RWPE2 (cell line): ENCODE measurements around the gene ABL2.

Experiments
- ATAC-seq: fragments of 200-7000 bp; cut with Tn5 transposase; 3 replicates; pipeline ENCODE4 v1.9.1; 2021; ENCODE audit warnings: low read depth
- DNase-seq: peaks from one replicate; pipeline ENCODE4 v3.0.0-alpha.2; 2020; ENCODE audit warnings: low spot score
- H3K27ac ChIP-seq: fragments of 450-650 bp; 2 replicates; pipeline ENCODE4 v1.5.1; 2017; ENCODE audit warnings: mild to moderate bottlenecking; ENCODE audit not compliant: poor library complexity, severe bottlenecking
- H3K27me3 ChIP-seq: fragments of 250-450 bp; sonication (Bioruptor Pico); 2 replicates; pipeline ENCODE4 v1.5.1; 2021; ENCODE audit warnings: mild to moderate bottlenecking, moderate library complexity; ENCODE audit not compliant: insufficient read depth, poor library complexity, severe bottlenecking
- H3K36me3 ChIP-seq: fragments of 250-450 bp; sonication (Bioruptor Pico); 2 replicates; pipeline ENCODE4 v1.5.1; 2020; ENCODE audit warnings: low read depth, mild to moderate bottlenecking, moderate library complexity
- H3K4me1 ChIP-seq: fragments of 250-450 bp; sonication (Bioruptor Pico); 2 replicates; pipeline ENCODE4 v1.5.1; 2021; ENCODE audit warnings: mild to moderate bottlenecking, moderate library complexity; ENCODE audit not compliant: insufficient read depth, poor library complexity, severe bottlenecking
- H3K4me3 ChIP-seq: fragments of 250-450 bp; sonication (Bioruptor Pico); 2 replicates; pipeline ENCODE4 v1.5.1; 2021; ENCODE audit warnings: mild to moderate bottlenecking, moderate library complexity; ENCODE audit not compliant: severe bottlenecking
- H3K9me3 ChIP-seq: fragments of 250-450 bp; sonication (Bioruptor Pico); 2 replicates; pipeline ENCODE4 v1.5.1; 2021; ENCODE audit warnings: mild to moderate bottlenecking, moderate library complexity; ENCODE audit not compliant: severe bottlenecking
- TF ChIP-seq, protein P1 (sequence below): fragments of 450-650 bp; IDR thresholded peaks from one replicate; pipeline ENCODE4 v1.5.1; 2017; ENCODE audit warnings: mild to moderate bottlenecking, moderate library complexity; ENCODE audit not compliant: poor library complexity, severe bottlenecking

The ABL2 gene

DNA sequence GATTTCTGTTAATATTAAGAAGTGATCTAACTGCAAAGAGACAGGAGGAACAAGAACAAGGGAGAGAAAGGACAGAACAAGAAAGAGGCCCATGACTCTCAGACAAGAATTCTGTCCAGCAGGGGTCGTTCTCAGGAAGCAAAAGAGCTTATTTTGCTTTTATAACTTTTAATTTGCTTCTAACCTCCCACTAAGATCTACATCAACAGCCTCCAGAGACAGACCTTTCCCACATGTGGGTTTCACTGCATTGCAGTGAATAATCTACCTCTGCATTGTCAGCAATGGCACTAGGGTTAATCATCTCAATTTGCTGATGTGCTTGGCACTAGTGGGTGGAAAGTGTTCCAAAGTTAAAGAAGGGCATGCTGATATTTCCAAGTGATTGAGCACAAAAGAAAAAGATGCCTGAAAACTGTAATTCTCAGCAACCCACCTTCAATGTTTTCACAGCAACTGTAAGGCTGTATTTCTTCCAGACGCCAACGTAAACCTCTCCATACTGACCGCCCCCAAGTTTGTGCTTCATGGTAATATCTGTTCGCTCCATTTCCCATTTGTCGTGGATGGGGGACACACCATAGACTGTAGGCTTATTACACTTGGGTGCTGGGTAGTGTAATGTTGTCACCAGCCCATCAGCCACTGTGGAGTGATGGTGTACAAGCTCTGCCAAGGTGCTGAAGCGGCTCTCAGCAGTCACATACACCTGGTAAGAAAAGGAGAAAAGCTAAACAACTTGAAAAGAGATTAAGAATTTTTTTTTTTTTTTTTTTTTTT, 108.1 kb downstream of the ABL2 start:
- ATAC-seq, result no peak
- H3K4me3 ChIP-seq, result no peak overlapping the region
- no peak overlapping the region for H3K27ac ChIP-seq
- H3K36me3 ChIP-seq, result peaks cover 95% of the 10 kb centered on the region
- H3K4me1 ChIP-seq, result peaks cover 15% of the 10 kb centered on the region
- H3K9me3 ChIP-seq, result no peaks in the 10 kb centered on the region
- TF ChIP-seq, protein P1, sequence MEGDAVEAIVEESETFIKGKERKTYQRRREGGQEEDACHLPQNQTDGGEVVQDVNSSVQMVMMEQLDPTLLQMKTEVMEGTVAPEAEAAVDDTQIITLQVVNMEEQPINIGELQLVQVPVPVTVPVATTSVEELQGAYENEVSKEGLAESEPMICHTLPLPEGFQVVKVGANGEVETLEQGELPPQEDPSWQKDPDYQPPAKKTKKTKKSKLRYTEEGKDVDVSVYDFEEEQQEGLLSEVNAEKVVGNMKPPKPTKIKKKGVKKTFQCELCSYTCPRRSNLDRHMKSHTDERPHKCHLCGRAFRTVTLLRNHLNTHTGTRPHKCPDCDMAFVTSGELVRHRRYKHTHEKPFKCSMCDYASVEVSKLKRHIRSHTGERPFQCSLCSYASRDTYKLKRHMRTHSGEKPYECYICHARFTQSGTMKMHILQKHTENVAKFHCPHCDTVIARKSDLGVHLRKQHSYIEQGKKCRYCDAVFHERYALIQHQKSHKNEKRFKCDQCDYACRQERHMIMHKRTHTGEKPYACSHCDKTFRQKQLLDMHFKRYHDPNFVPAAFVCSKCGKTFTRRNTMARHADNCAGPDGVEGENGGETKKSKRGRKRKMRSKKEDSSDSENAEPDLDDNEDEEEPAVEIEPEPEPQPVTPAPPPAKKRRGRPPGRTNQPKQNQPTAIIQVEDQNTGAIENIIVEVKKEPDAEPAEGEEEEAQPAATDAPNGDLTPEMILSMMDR, result peak; percentile 81
- H3K27me3 ChIP-seq, result no peaks in the 10 kb centered on the region
- DNase-seq, result no peak

DNA sequence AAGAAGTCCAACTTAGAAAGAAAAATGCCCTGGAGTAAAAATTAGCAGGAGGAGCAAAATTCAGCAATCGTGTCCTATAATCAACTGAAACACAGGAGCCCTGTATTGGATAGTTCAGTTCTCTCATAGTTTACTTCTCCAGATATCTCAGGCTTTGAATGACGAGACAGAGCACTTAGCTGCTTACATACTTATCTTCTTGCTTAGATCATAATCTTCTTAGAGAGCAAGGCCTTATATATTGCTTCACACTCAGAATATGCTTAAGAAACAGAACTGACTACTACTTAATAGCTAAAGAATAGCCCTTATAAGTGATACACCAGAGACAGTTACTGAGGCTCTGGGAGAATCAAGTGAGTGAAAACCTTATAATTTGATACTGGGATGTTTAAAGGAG, 108.7 kb downstream of the ABL2 start:
- Histone ChIP-seq H3K4me1 (peaks cover 9% of the 10 kb centered on the region), H3K27ac (no peak overlapping the region), H3K36me3 (peaks cover 92% of the 10 kb centered on the region), H3K27me3 (no peaks in the 10 kb centered on the region), H3K4me3 (no peak overlapping the region), H3K9me3 (no peaks in the 10 kb centered on the region)
- ATAC-seq (no peak), DNase-seq (no peak)
- TF ChIP-seq, protein P1, result no peak

DNA sequence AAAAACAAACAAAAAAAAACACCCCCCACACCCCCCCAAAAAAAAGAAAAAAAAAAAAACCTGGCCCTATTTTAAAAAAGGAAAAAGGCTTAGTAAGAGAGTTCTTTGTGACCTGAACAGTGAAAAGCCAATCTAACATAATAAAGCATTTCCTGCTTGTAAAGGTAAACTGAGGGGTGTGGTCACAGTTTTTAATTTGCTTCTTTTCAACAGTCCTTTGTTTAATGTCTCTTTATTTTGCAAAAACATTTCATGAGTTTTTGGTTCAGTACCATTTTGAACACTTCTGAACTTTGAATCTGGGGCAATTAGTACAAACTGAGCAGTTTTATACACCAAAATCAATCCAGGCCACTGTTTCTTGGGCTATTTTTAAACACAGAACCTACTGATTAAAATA, 110.0 kb downstream of the ABL2 start:
- H3K27ac ChIP-seq, result no peak overlapping the region

DNA sequence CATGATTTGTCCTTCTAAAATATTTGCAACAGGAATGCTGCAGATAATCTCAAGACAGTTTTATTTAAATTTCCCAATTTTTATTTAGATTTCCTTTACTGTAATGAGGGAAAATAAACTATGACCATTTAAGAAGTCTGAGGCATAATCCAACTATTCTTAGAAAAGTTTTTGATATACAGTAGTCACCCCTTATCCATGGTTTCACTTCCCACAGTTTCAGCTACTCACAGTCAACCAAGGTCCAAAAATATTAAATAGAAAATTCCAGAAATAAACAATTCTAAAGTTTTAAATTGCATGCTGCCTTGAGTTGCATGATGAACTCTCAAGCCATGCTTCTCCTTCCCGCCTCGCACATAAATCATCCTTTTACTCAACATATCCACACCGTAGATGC, 114.3 kb downstream of the ABL2 start:
- Histone ChIP-seq H3K27me3 (no peaks in the 10 kb centered on the region), H3K4me3 (no peak overlapping the region), H3K27ac (no peak overlapping the region), H3K36me3 (peaks cover 87% of the 10 kb centered on the region), H3K9me3 (no peaks in the 10 kb centered on the region), H3K4me1 (no peaks in the 10 kb centered on the region)
- DNase-seq (no peak), ATAC-seq (no peak)
- TF ChIP-seq, protein P1, result no peak

More for the DNA sequence above, 110.0 kb downstream of the ABL2 start:
- no peaks in the 10 kb centered on the region for H3K9me3 ChIP-seq
- H3K4me3 ChIP-seq, result no peak overlapping the region
- H3K4me1 ChIP-seq, result no peaks in the 10 kb centered on the region
- DNase-seq, result no peak
- H3K27me3 ChIP-seq, result no peaks in the 10 kb centered on the region
- TF ChIP-seq, protein P1, result no peak
- H3K36me3 ChIP-seq, result peaks cover 92% of the 10 kb centered on the region
- no peak for ATAC-seq

DNA sequence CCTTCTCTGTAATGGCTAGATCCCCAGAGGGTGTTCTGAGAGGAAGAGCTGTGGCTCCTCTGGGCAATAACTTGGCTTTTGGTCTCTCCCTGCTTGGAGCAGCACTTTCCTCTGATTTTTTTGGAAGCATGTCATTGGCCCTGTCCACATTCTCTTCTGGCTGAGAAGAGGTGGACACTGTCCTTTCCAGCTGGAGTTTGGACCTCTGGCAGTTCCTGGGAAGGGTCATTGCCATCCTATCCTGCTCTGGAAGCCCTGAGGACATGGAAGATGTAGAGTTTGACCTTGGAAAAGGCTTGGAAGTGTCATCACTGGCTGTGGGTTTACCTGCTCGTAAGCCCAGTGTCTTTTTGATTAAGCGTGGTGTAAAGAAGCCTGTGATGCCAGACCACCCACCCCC, 120.8 kb downstream of the ABL2 start:
- DNase-seq (no peak), ATAC-seq (no peak)
- no peak overlapping the region for H3K4me3 ChIP-seq
- TF ChIP-seq, protein P1, result no peak
- no peaks in the 10 kb centered on the region for H3K27me3 ChIP-seq
- H3K36me3 ChIP-seq, result peaks cover 89% of the 10 kb centered on the region
- no peaks in the 10 kb centered on the region for H3K4me1 ChIP-seq
- H3K9me3 ChIP-seq, result no peaks in the 10 kb centered on the region
- no peak overlapping the region for H3K27ac ChIP-seq
